ENCODE data around the gene IRAK2.

The IRAK2 gene

DNA sequence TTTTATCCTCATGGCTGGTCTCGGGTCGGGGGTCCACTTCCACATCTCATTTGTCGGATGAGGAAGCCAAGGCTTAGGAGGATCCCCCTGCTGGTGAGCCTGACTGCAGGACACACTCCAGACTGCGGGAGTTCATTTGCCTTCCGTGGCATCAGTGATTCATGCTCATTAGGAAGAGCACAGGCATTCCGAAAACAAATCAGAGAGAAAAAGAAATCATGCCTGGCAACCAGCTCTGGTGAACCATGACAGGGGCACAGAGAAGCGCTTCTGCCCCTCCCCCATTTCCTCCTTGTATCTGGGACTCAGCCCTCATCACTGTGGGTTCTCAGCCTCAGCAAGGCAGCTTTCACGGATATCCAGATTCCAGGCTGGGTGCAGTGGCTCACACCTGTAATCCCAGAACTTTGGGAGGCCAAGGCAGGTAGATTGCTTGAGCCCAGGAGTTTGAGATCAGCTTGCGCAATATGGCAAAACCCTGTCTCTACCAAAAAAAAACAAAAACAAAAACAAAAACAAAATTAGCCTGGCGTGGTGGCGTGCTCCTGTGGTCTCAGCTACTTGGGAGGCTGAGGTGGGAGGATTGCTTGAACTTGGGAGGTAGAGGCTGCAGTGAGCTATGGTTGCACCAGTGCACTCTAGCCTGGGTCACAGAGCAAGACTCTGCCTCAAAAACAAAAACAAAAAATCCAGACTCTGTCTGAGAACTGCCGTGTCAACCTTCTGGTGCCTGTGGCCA is 28.4 kb downstream of the IRAK2 start:
- DNase-seq = no peak

DNA sequence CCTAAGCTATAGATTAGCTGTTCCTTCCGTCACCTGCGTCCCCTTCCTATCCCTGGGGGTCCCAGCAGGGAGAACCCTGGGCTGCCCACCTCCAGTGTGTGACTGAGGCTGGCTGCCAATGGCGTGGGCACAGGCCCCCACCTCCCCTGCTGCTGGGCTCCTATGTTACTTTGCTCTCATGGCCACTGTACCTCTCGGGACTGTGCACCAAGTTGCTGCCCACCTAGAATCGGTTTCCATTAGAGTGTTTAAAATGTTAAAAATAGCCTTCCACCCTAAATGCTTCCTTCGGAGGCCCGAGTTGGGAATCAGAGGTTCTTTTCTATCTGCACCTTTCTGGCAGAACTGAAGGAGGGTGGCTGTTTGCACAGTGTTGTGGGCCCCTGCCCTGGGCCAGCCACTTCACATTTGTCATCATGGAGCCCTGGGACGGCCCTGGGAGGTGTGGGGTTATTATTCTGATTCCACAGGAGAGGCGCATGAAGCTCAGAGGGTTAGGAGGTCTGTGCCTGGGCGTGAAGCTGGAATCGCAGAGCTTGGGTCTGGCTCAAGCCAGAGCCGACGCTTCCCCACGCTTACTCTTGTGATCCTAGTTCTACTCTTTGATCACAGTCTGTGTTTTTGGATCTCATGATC is 29.1 kb downstream of the IRAK2 start:
- no peak for DNase-seq

DNA sequence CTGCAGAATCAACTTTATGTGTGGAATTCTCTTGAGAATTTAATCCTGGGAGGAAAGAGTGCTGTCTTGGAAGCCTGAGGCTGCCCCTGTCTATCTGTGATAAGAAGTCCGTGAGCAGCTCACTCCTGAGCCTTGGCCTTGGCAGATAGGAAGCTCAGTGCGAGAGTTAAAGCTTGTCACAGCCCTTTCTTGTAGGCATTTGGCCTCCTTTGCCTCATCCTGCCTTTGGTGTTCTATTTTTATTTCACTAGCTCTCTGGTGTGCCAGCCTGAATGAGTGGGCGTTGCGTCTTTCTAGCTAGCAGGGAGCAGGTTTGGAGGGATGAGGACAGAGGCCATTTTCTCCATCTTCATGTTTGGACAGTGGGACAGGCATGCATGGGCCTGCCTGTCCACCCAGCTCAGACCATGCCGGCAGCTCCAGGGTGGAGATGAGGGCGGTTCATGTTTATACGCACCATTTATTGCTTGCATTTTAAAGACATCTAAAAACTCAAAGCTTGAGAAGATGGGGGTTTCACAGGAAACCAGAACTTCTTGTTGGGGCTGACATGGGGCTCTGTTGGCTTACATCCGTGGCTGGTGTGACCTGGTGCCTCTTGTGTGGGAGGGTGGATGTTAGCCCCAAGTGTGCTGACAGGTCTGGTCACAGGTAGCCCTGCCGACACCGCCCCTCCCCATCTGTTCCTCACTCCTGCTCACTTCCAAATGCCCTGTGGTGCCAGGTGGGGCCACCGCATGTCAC is 29.8 kb downstream of the IRAK2 start:
- peak; percentile 6 for DNase-seq

DNA sequence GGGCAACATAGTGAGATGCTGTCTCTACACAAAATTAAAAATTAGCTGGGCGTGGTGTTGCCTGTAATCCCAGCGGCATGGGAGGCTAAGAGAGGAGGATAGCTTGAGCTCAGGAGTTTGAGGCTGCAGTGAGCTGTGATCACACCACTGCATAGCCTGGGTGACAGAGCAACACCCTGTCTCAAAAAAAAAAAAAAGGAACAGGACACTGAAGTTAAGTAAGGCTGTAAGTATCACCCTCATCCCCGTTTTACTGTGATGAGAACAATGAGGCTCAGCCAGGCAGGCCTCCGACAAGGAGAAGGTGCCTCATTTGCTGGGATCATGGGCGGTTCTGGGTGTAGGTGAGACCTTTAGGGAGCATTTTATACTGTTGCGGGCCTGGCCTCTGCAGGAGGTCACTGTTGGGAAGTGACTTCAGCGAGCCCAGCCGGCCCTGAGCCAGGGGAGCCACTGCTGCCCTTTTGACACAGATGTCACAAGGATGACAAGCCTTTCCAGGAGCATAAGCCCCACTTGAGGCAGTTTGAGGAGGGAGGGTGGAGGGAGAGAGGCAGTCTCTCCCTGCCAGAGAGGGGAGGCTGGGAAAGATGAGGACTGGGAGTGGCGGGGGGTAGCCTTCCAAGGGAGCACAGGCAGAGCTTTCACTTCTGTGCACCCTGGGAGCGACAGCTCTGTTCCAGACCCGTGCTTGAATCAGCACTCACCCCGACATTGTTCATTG is 30.8 kb downstream of the IRAK2 start:
- DNase-seq = no peak

DNA sequence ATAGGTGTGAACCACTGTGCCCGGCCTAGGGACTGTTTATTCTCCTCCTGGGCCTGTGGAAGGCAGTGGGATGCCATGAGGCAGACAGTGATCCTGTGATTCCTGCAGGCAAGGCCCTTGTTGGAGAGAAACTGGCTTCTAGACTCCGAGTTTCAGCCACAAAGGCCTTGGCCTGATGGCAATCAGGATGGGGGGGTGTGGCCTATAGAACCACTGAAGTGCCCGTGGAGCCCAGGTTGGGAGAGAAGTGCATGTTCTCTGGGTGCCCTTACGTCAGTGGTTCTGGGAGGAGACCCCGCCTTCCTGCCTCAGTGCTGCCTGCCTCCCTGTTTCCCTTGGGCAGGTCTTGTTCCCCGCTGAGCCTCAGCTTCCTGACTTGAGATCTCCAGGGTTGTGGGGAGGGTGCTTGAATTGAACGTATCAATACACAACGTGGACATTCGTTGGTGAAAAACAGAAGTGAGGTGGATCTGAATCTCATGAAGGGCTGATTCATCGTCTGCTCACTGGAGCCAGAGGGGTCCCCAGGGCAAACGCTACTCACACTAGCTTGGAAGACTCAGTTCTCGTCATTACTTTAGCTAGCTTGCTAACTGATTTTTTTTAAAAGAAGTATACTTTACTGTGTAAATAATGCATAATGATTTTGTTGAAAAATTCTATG is 31.8 kb downstream of the IRAK2 start:
- no peak for DNase-seq

DNA sequence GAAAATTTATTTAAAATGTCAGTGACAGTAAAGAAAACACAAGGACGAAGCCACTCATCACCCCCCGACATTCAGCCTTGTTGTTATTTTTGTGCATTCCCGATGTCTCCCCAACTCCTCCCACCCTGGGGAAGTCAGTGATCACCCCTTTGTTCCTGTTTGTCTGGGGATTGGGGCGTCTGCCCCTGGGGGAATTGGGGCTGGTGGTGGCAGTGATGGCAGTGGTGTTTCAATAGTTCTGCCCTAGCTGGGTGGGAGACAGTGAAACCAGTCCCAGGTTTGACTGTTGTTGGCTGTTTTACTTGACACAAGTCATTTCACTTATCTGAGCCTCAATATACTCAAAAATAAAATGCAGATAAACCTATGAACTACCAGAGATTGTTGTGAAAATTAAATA is 33.5 kb downstream of the IRAK2 start:
- DNase-seq = no peak

DNA sequence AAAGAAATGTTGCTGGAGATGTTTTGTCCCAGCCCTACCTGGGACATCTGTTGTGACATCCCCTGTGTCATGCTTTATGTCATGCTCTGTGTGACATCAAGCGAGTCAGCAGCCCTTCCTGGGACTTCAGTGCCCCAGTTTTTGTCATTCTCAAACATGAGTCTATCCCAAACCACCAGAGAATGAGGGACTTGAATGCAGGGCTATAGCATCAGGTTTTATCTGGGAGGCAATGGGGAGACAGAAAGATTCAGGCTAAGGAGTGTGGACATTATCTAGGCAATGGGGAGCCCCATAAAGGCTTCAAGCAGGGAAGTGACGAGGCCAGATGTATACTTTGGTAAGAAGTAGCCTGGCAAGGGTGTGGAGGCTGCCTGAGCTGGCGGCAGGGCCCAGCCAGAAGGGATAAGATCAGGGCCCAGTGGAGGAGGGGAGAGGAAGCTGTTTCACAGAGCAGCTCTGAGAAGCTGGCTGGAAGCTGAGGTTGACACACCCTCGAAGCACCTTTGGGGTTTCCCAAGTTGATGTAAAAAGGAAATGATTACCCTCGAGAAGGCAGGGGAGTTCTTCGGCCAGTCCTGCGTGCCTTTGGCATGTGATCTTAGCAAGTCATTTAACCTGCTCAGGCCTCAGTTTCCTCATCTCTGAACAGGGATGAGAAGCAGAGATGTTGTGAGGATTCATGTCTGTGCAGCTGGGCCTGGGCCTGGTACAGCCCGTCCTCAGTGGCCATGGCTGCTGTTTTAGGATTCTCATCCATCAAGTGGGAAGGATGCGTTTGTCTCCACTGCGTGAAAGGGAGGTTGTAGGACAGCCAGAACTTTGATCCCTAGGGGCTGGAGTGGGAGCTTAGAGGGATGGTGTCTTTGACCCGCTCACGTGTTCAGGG is 34.3 kb downstream of the IRAK2 start:
- no peak for DNase-seq

DNA sequence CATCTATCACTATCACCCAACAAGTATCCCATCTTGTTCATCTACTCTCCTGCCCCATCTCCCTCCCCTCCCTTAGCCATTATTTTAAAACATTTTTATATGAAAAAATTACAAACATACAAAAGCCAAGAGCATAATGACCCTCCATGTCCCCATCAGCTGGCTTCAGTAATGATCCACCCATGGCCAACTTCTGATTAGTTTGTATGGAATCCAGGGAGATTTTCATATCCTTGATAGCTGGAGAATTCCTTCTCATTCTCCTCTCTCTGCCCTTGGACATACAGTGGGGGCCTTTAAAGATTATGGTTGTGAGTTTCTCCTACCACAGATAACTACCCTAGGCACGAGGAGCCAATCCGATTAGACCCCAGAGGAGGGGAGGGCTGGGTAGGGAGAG is 40.2 kb downstream of the IRAK2 start:
- DNase-seq = no peak

DNA sequence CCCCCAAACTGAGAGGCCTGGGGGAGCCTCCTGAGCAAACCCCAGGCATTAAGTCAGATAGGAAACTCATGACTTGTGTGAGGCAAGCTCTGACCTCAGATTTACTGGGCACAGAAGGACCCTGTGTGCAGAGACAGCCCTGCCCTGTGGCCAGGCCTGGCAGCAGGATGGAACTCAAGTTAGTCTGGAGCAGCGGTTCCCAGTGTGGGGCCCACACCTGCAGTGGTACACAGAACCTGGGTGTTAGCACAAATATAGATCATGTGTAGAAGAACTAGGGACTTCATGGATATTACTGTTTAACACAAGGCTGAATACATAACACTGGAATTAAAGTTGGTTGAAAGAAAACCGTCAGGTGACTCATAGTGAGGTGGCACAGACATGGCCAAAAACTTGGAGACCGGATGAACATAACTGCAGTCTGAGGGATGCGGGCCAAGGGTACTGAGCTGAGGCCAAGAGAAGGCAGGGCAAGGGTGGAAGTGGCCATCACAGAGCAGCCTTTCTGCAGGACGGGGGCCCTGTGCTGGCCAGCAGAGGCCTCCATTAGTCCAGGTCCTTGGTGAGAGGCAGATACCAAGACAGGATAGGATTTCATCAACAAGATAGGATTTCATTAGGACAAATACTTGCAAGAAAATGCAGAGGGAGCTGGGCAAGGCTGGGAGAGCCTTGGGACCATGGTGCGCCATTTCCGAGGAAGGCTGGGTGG is 40.9 kb downstream of the IRAK2 start:
- no peak for DNase-seq

DNA sequence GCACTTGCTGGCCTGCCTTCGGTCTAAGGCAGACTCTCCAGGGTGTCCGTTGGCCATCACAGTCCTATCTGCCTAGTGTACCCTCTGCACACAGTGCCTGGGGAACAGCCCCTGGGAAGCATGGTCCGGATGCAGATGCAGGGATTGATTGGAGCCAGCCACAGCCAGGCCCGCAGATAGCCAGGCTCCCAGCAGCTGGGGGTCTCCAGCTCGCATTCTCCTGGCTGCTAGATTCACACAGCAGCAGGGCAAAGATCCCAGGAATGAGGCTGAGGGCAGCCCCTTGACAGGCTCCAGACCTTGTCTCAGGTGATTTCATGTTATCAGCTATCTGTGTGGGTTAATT is 41.4 kb downstream of the IRAK2 start:
- DNase-seq = no peak

DNA sequence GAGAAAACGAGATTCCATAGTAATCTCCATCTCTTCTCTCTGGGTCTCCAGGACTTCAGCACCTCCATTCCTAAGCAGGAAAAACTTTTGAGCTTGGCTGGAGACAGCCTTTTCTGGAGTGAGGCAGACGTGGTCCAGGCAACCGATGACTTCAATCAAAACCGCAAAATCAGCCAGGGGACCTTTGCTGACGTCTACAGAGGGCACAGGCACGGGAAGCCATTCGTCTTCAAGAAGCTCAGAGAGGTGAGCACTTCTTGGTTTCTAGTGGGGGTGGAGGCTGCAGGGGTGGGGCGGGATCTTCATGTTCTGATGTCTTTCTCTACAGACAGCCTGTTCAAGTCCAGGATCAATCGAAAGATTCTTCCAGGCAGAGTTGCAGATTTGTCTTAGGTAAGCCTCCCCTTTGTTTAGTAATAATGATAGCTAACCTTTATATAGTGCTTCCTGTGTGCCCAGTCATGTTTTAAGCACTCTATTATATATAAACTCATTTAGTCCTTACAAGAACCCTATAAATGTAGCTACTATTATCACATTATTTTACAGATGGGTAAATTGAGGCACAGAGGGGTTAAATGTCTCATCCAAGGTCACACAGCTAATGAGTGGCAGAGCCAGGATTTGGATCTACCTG is 48.6 kb downstream of the IRAK2 start:
- no peak for DNase-seq

DNA sequence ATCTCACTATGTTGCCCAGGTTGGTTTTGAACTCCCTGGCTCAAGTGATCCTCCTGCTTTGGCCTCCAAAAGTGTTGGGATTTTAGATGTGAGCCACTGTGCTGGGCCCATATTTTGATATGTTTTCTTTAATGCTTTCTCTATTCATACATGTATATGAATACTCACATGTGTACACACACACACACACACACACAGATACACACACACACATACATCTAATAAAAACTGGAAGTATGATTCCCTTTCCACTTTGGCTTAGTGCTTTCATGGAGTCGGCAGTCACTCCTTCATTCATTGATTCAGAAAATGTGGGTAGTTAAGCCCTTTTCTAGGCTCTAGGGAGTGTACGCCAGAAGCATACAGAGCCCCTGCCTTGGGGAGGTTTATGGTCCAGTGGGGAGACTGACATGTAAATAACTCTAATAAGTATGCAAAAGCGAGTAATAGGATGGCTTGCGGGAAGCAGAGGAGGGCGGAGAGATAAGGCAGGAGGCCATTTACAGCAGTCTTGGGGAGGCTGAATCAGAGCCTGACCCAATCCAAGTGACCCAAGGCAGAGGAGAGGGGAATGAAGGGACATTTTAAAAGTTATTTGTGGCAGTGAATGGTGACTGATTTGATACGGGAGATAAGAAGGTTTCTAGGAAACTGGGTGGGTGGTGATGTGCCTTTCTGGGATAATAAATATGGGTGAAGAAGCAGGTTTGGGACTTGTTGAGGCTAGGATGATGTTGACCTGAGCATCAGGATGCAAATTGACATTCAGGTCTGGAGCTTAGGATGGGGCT is 51.1 kb downstream of the IRAK2 start:
- no peak for DNase-seq

DNA sequence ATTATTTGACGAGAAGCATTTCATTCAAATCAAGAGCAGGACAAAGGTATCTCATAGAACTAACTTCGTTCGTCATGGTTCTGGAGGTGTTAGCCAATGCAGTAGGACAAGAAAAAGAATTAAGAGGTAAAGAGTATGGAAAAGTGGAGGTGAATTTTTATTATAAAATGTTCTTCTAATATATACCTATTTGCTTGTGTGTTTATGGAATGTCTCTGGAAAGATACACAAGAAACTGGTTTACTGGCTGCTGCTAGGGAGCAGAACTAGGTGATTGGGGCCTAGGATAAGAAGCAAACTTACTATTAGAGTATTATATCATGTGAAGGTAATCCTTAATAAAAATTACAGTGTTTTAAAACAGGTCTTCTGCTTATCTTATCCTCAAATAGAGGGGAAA is 52.6 kb downstream of the IRAK2 start:
- DNase-seq = no peak

DNA sequence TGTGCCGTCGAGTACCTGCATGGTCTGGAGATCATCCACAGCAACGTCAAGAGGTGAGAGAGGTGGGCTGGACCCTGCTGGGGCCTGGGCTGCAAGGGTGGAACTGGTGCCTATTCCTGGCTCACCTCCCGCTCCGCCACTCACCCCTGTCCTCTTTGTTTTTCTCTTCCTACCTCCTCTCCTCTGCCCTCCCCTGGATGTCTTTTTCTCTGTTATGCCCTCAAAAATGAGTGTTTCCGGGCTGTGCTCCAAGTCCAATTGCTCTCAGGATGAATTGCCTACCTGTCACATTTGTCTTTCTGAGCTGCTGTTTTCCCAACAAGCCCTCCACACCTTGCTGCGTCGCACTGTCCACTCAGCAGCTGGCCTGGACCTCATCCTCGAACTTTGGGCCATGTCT is 55.0 kb downstream of the IRAK2 start:
- no peak for DNase-seq

DNA sequence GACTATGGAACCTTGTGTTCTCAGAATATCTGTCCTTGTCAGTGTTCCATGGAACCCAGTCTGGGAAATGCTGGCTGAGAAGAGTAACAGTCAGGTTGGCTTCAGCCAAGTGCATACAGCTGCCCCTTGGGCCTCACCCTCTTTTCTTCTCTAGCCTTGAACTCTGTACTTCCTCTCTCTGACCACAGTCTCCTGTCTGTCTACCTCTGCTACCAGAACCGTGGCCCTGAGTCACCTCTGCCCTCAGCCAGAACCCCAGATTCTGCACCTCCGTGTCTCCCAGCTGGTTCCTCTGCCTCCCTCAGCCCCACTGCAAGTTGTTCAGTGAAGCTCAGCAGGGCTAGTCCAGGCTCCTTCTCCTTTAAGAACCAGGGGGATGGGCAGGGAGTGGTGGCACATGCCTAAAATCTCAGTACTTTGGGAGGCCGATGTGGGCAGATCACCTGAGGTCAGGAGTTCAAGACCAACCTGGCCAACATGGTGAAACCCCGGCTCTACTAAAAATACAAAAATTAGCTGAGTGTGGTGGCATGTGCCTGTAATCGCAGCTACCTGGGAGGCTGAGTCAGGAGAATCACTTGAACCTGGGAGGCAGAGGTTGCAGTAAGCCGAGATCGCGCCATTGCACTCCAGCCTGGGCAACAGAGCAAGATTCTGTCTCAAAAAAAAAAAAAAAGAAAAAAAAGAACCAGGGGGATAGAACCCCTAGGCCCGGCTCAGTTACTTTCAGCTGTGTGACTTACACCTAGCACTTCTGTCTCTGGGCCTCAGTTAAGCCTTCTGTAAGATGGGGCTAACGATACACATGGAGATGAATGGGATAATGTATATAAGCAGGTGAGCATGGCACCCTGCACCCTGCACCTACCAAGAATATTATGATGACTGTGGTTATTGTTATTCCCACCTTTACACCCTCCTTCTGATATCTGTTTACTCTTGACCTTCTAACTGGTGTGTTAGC is 59.2 kb downstream of the IRAK2 start:
- no peak for DNase-seq

DNA sequence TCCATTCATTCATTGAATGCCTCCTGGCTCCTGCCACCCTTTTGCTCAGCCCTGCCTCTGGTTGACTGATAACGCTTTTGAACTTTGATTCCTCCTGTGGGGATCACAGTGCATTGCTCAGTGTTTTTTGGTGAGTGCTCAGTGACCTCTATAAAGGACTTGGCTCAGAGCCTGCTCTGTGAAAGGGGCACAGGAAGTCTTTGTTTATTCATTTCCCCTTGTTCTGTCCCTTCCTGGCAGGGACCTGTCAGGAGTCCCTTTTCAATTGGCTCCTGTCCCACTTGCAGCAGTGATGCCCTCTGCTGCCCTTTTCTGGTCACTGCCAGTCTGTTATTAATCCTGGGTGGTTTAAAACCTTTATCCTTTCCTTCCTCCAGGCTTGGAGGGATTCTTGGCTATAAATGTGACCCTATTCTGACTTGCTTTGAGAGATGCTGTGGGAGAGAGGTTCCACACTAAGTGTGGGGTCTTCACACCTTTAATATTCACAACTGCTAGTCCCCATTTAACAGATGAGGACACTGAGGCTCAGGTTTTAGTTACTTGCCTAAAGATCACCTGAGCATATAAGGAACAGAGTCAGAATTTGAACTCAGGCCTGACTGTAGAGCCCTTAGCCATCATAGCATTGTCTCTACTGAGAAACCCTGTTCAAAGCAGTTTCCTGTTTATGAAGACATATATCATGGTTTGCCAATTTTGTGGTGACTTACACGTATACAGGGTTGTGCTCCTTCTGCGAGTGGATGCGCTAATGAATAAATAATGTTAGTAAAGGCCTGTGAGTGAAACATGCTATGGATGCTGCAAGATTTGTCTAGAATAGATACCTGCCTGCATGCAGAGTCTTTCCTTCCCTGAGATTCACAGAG is 60.3 kb downstream of the IRAK2 start:
- DNase-seq = peak; percentile 74

DNA sequence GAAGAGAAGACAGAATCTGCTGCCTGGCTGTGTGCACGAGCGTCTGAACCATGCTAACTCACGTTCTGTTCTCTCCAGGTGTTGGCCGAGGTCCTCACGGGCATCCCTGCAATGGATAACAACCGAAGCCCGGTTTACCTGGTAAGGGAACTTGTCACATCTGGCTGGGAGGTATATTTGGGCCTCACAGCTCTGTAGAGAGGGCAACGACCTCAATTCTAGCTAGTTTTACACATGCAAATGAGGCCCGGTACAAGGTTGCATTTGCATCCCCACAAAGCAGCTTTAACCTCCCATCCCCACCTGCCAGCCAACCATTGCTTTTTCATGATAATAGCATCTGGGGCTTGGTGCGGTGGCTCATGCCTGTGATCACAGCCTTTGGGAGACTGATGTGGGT is 61.6 kb downstream of the IRAK2 start:
- no peak for DNase-seq
